Psoas muscle (tissue), 8 donors: ENCODE results near the gene SPC25. TPM values are rescaled to one million over a fixed set of nuclear protein-coding genes. Genes with fewer than 3 reads are reported as not detected.

Experiments
- ATAC-seq, 4 donors: fragments of 200-7000 bp; cut with Tn5 transposase; one replicate each; pipeline ENCODE4 v1.9.1; 2020; ENCODE audit warnings: moderate library complexity in 3 of 4, mild to moderate bottlenecking in 2 of 4
- DNase-seq, 2 donors: peaks; one replicate each; pipeline ENCODE4 v3.0.0-alpha.2; 2020
- H3K27ac ChIP-seq: fragments of 200-600 bp; one replicate; pipeline ENCODE4 v1.8.0; 2022
- H3K27me3 ChIP-seq, 3 donors: fragments of 200-600 bp in 1 of 3; one replicate each; pipeline versions ENCODE4 v1.6.1 to v1.8.0; 2013 to 2022; ENCODE audit warnings: low read length in 2 of 3, mild to moderate bottlenecking in 2 of 3, moderate library complexity in 1 of 3; ENCODE audit not compliant: insufficient read depth in 3 of 3
- H3K36me3 ChIP-seq, 2 donors: fragments of 200-600 bp in 1 of 2; one replicate each; pipeline versions ENCODE4 v1.6.1 to v1.8.0; 2013 to 2022; ENCODE audit warnings: low read depth in 1 of 2, mild to moderate bottlenecking in 1 of 2, moderate library complexity in 1 of 2; ENCODE audit not compliant: insufficient read depth in 1 of 2
- H3K4me1 ChIP-seq: fragments of 200-600 bp; one replicate; pipeline ENCODE4 v1.8.0; 2022
- H3K4me3 ChIP-seq: fragments of 200-600 bp; one replicate; pipeline ENCODE4 v1.8.0; 2022; ENCODE audit warnings: mild to moderate bottlenecking
- H3K9me3 ChIP-seq: fragments of 200-600 bp; one replicate; pipeline ENCODE4 v1.8.0; 2022
- WGBS, 3 donors: extraction: QIAGEN DNeasy Blood & Tissue Kit; methylation state at CpG; one replicate each; pipeline versions ENCODE4 v1.1.6 to v1.1.7; 2013; 5-methylcytosine and 5-hydroxymethylcytosine counted together
- intact Hi-C, 2 donors: fragments of 100-400 bp; cut with DNase I; formaldehyde crosslinking; loops; one replicate each; pipeline versions ENCODE4 v1.11.0 to v1.14.2; 2022
- polyA plus RNA-seq, 3 donors: library from polyadenylated mRNA; stranded (reverse); fragments of 200-250 nt; gene quantifications; one replicate each; pipeline ENCODE4 v1.2.3, GENCODE V29; 2013
- total RNA-seq, 4 donors: library from RNA; stranded (reverse); fragmentation: NEBNext Ultra II Directional in 2 of 4; extraction: Animal tissue kit (Norgen Biotek cat#: 25700) in 2 of 4; gene quantifications; one replicate each; pipeline versions ENCODE4 v1.2.1 to v1.2.4, GENCODE V29; 2021 to 2023
- TF ChIP-seq, protein P1 (sequence below): fragments of 200-600 bp; IDR thresholded peaks from one replicate; pipeline ENCODE4 v1.8.0; 2022; ENCODE audit warnings: antibody characterized with exemption
- donor health status: healthy with polysubstance abuse.
- donor health status: DM: no; HTN: no; CAD: no; lungs with moderate emphysema.
- donor health status: Bipolar disorder and iron deficiency.
- donor health status: healthy.
- donor health status: DM: yes; HTN: yes; CAD: no.
- donor health status: DM: no; HTN: no; CAD: no.
- donor health status: DM: no; HTN: no; CAD: no.
- donor health status: DM: yes; HTN: yes; CAD: no.

SPC25 gene
- total and polyA plus RNA-seq, 7 donors = 0.18 to 0.29 (median 0.20) TPM; not detected in 3

DNA sequence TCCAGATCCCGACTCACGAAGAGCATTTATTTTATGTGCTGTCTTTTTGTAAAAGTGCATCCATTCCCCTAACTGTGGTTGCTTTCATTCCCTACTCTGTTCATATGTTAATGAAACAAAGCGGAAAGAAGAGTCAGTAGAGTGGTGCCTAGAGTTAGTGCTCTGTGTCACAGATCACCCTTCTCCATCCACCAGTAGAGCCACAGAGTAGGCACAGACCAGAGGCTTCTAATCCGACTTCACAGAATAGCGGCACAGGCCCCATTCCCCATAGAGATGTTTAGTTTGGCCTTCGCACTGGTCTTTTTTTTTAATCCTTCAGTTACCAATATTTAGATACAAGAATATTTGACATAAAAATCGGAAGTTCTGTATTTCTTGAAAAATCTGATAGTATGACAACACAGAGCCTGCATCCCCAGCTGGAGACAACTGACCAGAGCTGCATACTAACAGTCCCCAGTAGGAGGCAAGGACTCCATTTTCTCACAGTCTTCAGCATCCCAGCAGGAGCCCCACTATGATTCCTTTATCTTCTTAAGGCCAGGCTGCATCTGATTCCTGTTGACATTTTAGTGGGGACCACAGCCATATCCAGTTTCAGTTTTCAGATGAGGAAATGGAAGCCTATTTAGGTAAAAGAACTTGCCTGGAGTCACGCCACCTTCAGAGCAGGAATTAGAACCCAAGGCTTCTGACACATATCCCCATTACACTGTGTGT, 17.9 kb upstream of the SPC25 start:
- 87 to 92% (median 91%) methylated on average over 8 of the region's 8 CpGs for WGBS, 3 donors
- TF ChIP-seq, protein P1, sequence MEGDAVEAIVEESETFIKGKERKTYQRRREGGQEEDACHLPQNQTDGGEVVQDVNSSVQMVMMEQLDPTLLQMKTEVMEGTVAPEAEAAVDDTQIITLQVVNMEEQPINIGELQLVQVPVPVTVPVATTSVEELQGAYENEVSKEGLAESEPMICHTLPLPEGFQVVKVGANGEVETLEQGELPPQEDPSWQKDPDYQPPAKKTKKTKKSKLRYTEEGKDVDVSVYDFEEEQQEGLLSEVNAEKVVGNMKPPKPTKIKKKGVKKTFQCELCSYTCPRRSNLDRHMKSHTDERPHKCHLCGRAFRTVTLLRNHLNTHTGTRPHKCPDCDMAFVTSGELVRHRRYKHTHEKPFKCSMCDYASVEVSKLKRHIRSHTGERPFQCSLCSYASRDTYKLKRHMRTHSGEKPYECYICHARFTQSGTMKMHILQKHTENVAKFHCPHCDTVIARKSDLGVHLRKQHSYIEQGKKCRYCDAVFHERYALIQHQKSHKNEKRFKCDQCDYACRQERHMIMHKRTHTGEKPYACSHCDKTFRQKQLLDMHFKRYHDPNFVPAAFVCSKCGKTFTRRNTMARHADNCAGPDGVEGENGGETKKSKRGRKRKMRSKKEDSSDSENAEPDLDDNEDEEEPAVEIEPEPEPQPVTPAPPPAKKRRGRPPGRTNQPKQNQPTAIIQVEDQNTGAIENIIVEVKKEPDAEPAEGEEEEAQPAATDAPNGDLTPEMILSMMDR = no peak

GRCh38 chr2:168904358-168904757, 14.1 kb upstream of the SPC25 start:
- Histone ChIP-seq H3K27ac (no peak overlapping the region), H3K9me3 (no peaks in the 10 kb centered on the region), H3K27me3 (no peaks in the 10 kb centered on the region), H3K4me1 (no peaks in the 10 kb centered on the region), H3K4me3 (no peak overlapping the region), H3K36me3 (no peaks in the 10 kb centered on the region)
- ATAC-seq = no peak
- TF ChIP-seq, protein P1 = no peak
- 92 to 96% (median 92%) methylated on average over 3 of the region's 3 CpGs for WGBS, 3 donors
- no peak for DNase-seq
- intact Hi-C loops = no loop called here

More for the DNA sequence above, 17.9 kb upstream of the SPC25 start:
- Histone ChIP-seq H3K4me3 (no peak overlapping the region), H3K9me3 (no peaks in the 10 kb centered on the region), H3K27me3 (no peaks in the 10 kb centered on the region), H3K36me3 (no peaks in the 10 kb centered on the region), H3K27ac (no peak overlapping the region), H3K4me1 (peaks cover 8% of the 10 kb centered on the region)
- ATAC-seq = no peak
- DNase-seq = no peak
- intact Hi-C loops = no loop called here

DNA sequence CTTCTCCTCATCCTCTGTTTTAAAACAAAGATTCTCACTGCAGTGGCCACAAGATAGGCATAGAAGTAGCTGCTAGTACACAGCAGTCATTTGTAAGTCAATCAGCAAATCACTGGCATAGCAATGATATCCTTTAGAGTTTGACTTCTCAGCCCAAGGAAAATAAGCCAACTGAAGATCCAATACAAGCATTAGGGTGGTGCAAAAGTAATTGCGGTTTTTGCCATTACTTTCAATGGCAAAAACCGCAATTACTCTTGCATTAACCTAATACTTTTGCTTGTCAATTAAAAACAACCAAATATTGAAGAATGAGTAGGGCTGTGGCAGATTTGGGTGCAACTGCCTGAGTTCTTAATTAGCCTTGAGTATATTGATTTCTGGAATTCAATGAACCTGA, 13.7 kb upstream of the SPC25 start:
- DNase-seq (no peak), ATAC-seq (no peak)
- Histone ChIP-seq H3K27ac (no peak overlapping the region), H3K4me3 (no peak overlapping the region), H3K9me3 (no peaks in the 10 kb centered on the region), H3K4me1 (no peaks in the 10 kb centered on the region), H3K36me3 (no peaks in the 10 kb centered on the region), H3K27me3 (no peaks in the 10 kb centered on the region)
- 93 to 95% (median 95%) methylated on average over 2 of the region's 2 CpGs for WGBS, 3 donors
- TF ChIP-seq, protein P1 = no peak
- intact Hi-C loops = no loop called here

GRCh38 chr2:168901003-168901402, 10.8 kb upstream of the SPC25 start, which contains the start of gene G6PC2:
G6PC2 (plus strand) TSS chr2:168901291; CDS start chr2:168901332, 41 bp downstream.
- no peaks in the 10 kb centered on the region for H3K4me1 ChIP-seq
- no peak for DNase-seq
- H3K4me3 ChIP-seq = no peak within 1 kb of the TSS
- no peaks in the 10 kb centered on the region for H3K27me3 ChIP-seq
- no peak for ATAC-seq
- 41 to 52% (median 51%) methylated on average over 5 of the region's 5 CpGs for WGBS, 3 donors
- TF ChIP-seq, protein P1 = no peak
- intact Hi-C loops = no loop called here
- H3K27ac ChIP-seq = no peak within 1 kb of the TSS
- H3K9me3 ChIP-seq = no peaks in the 10 kb centered on the region
- H3K36me3 ChIP-seq = no peaks in the 10 kb centered on the region

GRCh38 chr2:168897449-168897848, 7.2 kb upstream of the SPC25 start:
- Histone ChIP-seq H3K4me3 (no peak overlapping the region), H3K4me1 (no peaks in the 10 kb centered on the region), H3K27ac (no peak overlapping the region), H3K27me3 (no peaks in the 10 kb centered on the region), H3K9me3 (no peaks in the 10 kb centered on the region), H3K36me3 (no peaks in the 10 kb centered on the region)
- intact Hi-C loops = no loop called here
- DNase-seq = no peak
- ATAC-seq = no peak
- WGBS, 3 donors = 79 to 86% (median 83%) methylated on average over 1 of the region's 1 CpG
- TF ChIP-seq, protein P1 = no peak
